ENCODE results near the gene KCNIP4.

GRCh38 chr4:21474195-21474594 lies 474.4 kb downstream of the KCNIP4 start:
- TF ChIP-seq POLR2A (IDR thresholded peaks at IDR 0.05) (no peak), CTCF (IDR thresholded peaks at IDR 0.05) (no peak)

Data from transverse colon (tissue), 3 donors.